Measurements from ENCODE around the gene HYAL1. TPM values are rescaled to one million over a fixed set of nuclear protein-coding genes. Genes with fewer than 3 reads are reported as not detected.

The HYAL1 gene
- total RNA-seq, 1 experiment from 2014 or later: 0.37 TPM

DNA sequence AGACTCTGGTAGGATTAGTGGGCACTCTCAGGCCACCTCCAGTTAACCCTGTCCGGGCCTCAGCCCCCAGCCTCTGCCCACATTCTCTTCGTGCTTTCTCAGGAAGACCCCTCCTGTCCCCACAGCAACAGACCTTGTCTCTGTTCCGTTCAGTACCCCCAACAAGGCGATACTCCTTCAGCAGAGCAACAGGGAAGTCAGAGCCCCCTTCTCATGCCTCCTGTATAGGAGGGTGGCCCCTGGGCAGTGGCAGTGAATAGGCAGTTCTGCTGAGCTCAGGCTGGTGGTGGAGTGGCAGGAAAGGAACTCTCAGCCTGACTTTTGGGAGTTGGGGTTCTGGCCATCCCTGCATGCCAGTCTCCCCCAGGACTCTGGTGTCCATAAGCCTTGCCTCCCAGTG, 33.9 kb downstream of the HYAL1 start:
- Histone ChIP-seq H3K27ac (ENCODE audit: low read depth, low read length, poor library complexity, severe bottlenecking) (no peak overlapping the region), H3K27me3 (replicated peaks; ENCODE audit: insufficient read depth, low read depth, low read length, poor library complexity) (peaks cover 4% of the 10 kb centered on the region), H3K4me3 (ENCODE audit: low read depth, low read length, poor library complexity, severe bottlenecking) (no peak overlapping the region), H3K4me1 (ENCODE audit: insufficient read depth, low read length, poor library complexity, severe bottlenecking) (peaks cover 16% of the 10 kb centered on the region), H3K36me3 (ENCODE audit: insufficient read depth, low read length, poor library complexity, severe bottlenecking) (no peaks in the 10 kb centered on the region), H3K9me3 (ENCODE audit: low read depth, low read length, poor library complexity, severe bottlenecking) (no peaks in the 10 kb centered on the region)
- TF ChIP-seq, protein P1, sequence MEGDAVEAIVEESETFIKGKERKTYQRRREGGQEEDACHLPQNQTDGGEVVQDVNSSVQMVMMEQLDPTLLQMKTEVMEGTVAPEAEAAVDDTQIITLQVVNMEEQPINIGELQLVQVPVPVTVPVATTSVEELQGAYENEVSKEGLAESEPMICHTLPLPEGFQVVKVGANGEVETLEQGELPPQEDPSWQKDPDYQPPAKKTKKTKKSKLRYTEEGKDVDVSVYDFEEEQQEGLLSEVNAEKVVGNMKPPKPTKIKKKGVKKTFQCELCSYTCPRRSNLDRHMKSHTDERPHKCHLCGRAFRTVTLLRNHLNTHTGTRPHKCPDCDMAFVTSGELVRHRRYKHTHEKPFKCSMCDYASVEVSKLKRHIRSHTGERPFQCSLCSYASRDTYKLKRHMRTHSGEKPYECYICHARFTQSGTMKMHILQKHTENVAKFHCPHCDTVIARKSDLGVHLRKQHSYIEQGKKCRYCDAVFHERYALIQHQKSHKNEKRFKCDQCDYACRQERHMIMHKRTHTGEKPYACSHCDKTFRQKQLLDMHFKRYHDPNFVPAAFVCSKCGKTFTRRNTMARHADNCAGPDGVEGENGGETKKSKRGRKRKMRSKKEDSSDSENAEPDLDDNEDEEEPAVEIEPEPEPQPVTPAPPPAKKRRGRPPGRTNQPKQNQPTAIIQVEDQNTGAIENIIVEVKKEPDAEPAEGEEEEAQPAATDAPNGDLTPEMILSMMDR (conservative IDR thresholded peaks at IDR 0.05; ENCODE audit: low read depth, low read length): no peak
- TF ChIP-seq EZH2 (IDR thresholded peaks at IDR 0.05; ENCODE audit: borderline replicate concordance, low read depth, low read length, poor library complexity, severe bottlenecking): no peak
- no peak for DNase-seq (ENCODE audit: low spot score)
- intact Hi-C loops (cut with micrococcal nuclease; ENCODE audit: unreplicated experiment): loop anchor here (10.0 kb wide), 1 partner anchor 145 kb away; no protein-coding TSS in a partner anchor
- BruUV-seq (replicated peaks): no TSS peak
- ChIA-PET POLR2A (ENCODE audit: low non-redundant PET) (no interaction called here), CTCF (no interaction called here)

- no peak for DNase-seq (ENCODE audit: low spot score)
- Histone ChIP-seq H3K27me3 (replicated peaks; ENCODE audit: insufficient read depth, low read depth, low read length, poor library complexity) (peaks cover 4% of the 10 kb centered on the region), H3K36me3 (ENCODE audit: insufficient read depth, low read length, poor library complexity, severe bottlenecking) (no peaks in the 10 kb centered on the region), H3K9me3 (ENCODE audit: low read depth, low read length, poor library complexity, severe bottlenecking) (no peaks in the 10 kb centered on the region), H3K4me1 (ENCODE audit: insufficient read depth, low read length, poor library complexity, severe bottlenecking) (peaks cover 20% of the 10 kb centered on the region), H3K4me3 (ENCODE audit: low read depth, low read length, poor library complexity, severe bottlenecking) (no peak within 1 kb of the TSS), H3K27ac (ENCODE audit: low read depth, low read length, poor library complexity, severe bottlenecking) (no peak within 1 kb of the TSS)
- intact Hi-C loops (cut with micrococcal nuclease; ENCODE audit: unreplicated experiment): loop anchor here (10.0 kb wide), 1 partner anchor 144 kb away; no protein-coding TSS in a partner anchor
- TF ChIP-seq, protein P1 (conservative IDR thresholded peaks at IDR 0.05; ENCODE audit: low read depth, low read length): no peak
- TF ChIP-seq EZH2 (IDR thresholded peaks at IDR 0.05; ENCODE audit: borderline replicate concordance, low read depth, low read length, poor library complexity, severe bottlenecking): no peak
- CTCF ChIA-PET: no interaction called here
- POLR2A ChIA-PET (ENCODE audit: low non-redundant PET): no interaction called here
- BruUV-seq (replicated peaks): no TSS peak
These were observed 34.5 kb downstream of the HYAL1 start, which contains the start of gene SEMA3B for GRCh38 chr3:50268703-50269451. Gene SEMA3B (plus strand): TSS chr3:50269147. CDS start chr3:50269241, 94 bp downstream.

GRCh38 chr3:50268276-50268675, 35.1 kb downstream of the HYAL1 start:
- Histone ChIP-seq H3K27ac (ENCODE audit: low read depth, low read length, poor library complexity, severe bottlenecking) (no peak overlapping the region), H3K4me3 (ENCODE audit: low read depth, low read length, poor library complexity, severe bottlenecking) (no peak overlapping the region), H3K4me1 (ENCODE audit: insufficient read depth, low read length, poor library complexity, severe bottlenecking) (peaks cover 20% of the 10 kb centered on the region), H3K36me3 (ENCODE audit: insufficient read depth, low read length, poor library complexity, severe bottlenecking) (no peaks in the 10 kb centered on the region), H3K27me3 (replicated peaks; ENCODE audit: insufficient read depth, low read depth, low read length, poor library complexity) (peaks cover 2% of the 10 kb centered on the region), H3K9me3 (ENCODE audit: low read depth, low read length, poor library complexity, severe bottlenecking) (no peaks in the 10 kb centered on the region)
- TF ChIP-seq, protein P1 (conservative IDR thresholded peaks at IDR 0.05; ENCODE audit: low read depth, low read length): no peak
- no peak for TF ChIP-seq EZH2 (IDR thresholded peaks at IDR 0.05; ENCODE audit: borderline replicate concordance, low read depth, low read length, poor library complexity, severe bottlenecking)
- BruUV-seq (replicated peaks): no TSS peak
- intact Hi-C loops (cut with micrococcal nuclease; ENCODE audit: unreplicated experiment): loop anchor here (10.0 kb wide), 1 partner anchor 143 kb away; no protein-coding TSS in a partner anchor
- CTCF ChIA-PET: no interaction called here
- POLR2A ChIA-PET (ENCODE audit: low non-redundant PET): no interaction called here
- DNase-seq (ENCODE audit: low spot score): no peak

Data from A673 (cell line).